HG03558 (cell line): ENCODE results near the gene IQCB1.
"Not testable (repeated sequence)": the region's sequence is repeated elsewhere in the genome, so short reads cannot be mapped to it uniquely, and the experiment has no call there.

ENCODE experiments used
- ATAC-seq: cut with Tn5 transposase; IDR thresholded peaks from one replicate; pipeline ENCODE4 v1.9.1; 2021; ENCODE audit warnings: moderate number of reproducible peaks; ENCODE audit not compliant: unreplicated experiment; ENCODE audit errors: extremely low read depth

IQCB1 gene

GRCh38 chr3:121834671-121835464 lies at the start of gene IQCB1, which contains the start of gene EAF2:
Gene IQCB1 (minus strand): TSS chr3:121835060. CDS start chr3:121828960, 6,100 bp downstream.
Gene EAF2 (plus strand): TSS chr3:121835209. CDS start chr3:121835286, 77 bp downstream.
- ATAC-seq, result peak; percentile 97

GRCh38 chr3:121883507-121883906 lies 48.6 kb upstream of the IQCB1 start:
- no peak for ATAC-seq

- ATAC-seq, result no peak
These were observed 43.6 kb upstream of the IQCB1 start for GRCh38 chr3:121878411-121878810.

GRCh38 chr3:121871430-121871829 lies 36.6 kb upstream of the IQCB1 start:
- ATAC-seq, result no peak

- no peak for ATAC-seq
These were observed 35.9 kb upstream of the IQCB1 start for GRCh38 chr3:121870717-121871116.

- ATAC-seq, result no peak
These were observed 34.9 kb upstream of the IQCB1 start for GRCh38 chr3:121869736-121870135.

- no peak for ATAC-seq
These were observed 28.9 kb upstream of the IQCB1 start for GRCh38 chr3:121863801-121864200.

- not testable (repeated sequence) for ATAC-seq
These were observed 28.4 kb upstream of the IQCB1 start for GRCh38 chr3:121863247-121863646.

- not testable (repeated sequence) for ATAC-seq
These were observed 22.9 kb upstream of the IQCB1 start for GRCh38 chr3:121857778-121858177.

- no peak for ATAC-seq
These were observed 20.7 kb upstream of the IQCB1 start for GRCh38 chr3:121855555-121855954.

- no peak for ATAC-seq
These were observed 17.4 kb upstream of the IQCB1 start for GRCh38 chr3:121852256-121852655.

GRCh38 chr3:121844892-121845291 lies 10.0 kb upstream of the IQCB1 start:
- no peak for ATAC-seq

GRCh38 chr3:121839962-121840361 lies 5.1 kb upstream of the IQCB1 start:
- ATAC-seq, result no peak

- no peak for ATAC-seq
These were observed 1.6 kb upstream of the IQCB1 start for GRCh38 chr3:121836481-121836880.

GRCh38 chr3:121836064-121836463 lies 1.2 kb upstream of the IQCB1 start:
- ATAC-seq, result no peak

- no peak for ATAC-seq
These were observed 573 bp upstream of the IQCB1 start for GRCh38 chr3:121835465-121835801.

- ATAC-seq, result no peak
These were observed 646 bp downstream of the IQCB1 start for GRCh38 chr3:121834157-121834670.

- ATAC-seq, result no peak
These were observed 11.9 kb downstream of the IQCB1 start for GRCh38 chr3:121822973-121823372.

- no peak for ATAC-seq
These were observed 13.2 kb downstream of the IQCB1 start for GRCh38 chr3:121821421-121822199.

GRCh38 chr3:121819236-121819635 lies 15.6 kb downstream of the IQCB1 start:
- no peak for ATAC-seq

- no peak for ATAC-seq
These were observed 16.3 kb downstream of the IQCB1 start for GRCh38 chr3:121818578-121818977.
